D721Med (cell line): Measurements from ENCODE around the gene SLC44A1.

Source experiments
- DNase-seq: peaks from one replicate; pipeline ENCODE4 v3.0.0; 2011; ENCODE audit warnings: low spot score; ENCODE audit not compliant: insufficient read length
- FAIRE-seq: peaks from 2 replicates; lab custom pipeline; 2011; peaks lifted over from hg19 to GRCh38; lab: Jason Lieb, UNC
- TF ChIP-seq, protein P1 (sequence below): IDR thresholded peaks from 2 replicates; pipeline ENCODE4 v1.5.1; 2012; ENCODE audit warnings: mild to moderate bottlenecking, control low read depth; ENCODE audit not compliant: insufficient read depth; ENCODE audit errors: missing control alignments

Gene SLC44A1

GRCh38 chr9:105242062-105242461 is 2.4 kb upstream of the SLC44A1 start:
- TF ChIP-seq, protein P1, sequence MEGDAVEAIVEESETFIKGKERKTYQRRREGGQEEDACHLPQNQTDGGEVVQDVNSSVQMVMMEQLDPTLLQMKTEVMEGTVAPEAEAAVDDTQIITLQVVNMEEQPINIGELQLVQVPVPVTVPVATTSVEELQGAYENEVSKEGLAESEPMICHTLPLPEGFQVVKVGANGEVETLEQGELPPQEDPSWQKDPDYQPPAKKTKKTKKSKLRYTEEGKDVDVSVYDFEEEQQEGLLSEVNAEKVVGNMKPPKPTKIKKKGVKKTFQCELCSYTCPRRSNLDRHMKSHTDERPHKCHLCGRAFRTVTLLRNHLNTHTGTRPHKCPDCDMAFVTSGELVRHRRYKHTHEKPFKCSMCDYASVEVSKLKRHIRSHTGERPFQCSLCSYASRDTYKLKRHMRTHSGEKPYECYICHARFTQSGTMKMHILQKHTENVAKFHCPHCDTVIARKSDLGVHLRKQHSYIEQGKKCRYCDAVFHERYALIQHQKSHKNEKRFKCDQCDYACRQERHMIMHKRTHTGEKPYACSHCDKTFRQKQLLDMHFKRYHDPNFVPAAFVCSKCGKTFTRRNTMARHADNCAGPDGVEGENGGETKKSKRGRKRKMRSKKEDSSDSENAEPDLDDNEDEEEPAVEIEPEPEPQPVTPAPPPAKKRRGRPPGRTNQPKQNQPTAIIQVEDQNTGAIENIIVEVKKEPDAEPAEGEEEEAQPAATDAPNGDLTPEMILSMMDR, result no peak
- DNase-seq (no peak), FAIRE-seq (no peak)

DNA sequence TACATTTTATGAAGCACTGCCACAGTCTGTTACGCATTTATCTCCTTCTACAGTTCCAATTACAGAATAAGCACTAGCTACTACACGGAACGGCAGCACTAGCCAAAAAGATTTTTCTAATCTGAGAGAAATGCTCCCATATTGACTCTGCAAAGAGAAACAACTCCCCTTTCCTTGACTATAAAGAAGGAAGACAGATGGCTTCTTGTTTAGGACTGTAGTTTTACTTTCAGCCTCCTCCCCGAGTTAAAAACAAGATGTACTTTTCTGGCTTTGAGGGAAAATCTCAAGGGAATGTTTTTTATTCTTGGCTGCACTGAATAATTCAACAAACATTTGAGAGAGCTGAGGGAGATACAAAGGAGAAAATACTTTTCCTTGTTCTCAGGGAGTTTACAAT is 1.9 kb upstream of the SLC44A1 start:
- TF ChIP-seq, protein P1, result no peak
- FAIRE-seq (no peak), DNase-seq (no peak)

GRCh38 chr9:105243015-105243686 is 1.3 kb upstream of the SLC44A1 start:
- no peak for DNase-seq
- TF ChIP-seq, protein P1, result no peak
- FAIRE-seq, result no peak

GRCh38 chr9:105244734-105245028 is 230 bp downstream of the SLC44A1 start:
- no peak for DNase-seq

DNA sequence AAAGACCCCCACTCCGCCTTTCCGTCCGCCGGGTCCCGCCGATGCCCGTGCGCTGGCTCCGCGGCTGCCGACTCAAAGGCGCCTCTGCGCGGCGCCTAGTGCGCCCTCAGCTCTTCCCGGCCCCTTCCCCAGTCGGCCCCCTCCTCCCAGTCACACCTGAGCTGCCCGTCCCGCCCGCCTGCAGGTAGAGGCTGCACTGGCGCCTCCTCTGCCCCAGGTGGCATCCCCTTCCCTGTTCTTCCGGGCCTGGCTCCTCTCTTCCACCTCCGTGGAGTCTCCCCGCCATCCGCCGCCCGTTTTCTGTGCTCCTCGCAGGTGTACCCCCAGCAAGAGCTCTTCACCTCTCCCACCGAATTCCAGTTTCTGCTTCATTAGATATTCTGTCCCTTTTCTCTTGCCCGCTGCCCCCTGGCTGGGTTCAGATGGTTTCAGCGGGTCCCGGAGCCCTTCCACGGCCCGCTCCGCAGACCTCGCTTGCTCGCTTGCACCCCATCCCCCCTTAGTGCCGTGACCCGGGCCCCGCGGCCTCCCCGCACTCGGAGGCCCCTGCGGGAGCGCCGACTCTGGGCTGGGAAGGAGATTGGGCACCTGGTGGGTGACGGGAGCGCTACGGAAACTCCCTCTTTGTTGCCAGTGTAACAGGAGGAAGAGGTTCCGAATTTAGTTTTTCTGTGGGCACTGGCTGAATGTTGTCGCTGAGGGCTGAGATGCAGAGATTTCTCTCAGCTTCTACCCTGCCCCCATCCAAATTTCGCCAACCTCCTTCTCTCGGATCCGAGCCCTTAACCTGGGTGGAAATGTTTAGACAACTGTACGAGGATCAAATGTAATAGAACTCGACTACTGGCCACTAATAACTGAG is 809 bp downstream of the SLC44A1 start:
- no peak for DNase-seq
- no peak for FAIRE-seq
- TF ChIP-seq, protein P1, result no peak

More at GRCh38 chr9:105244734-105245028, 230 bp downstream of the SLC44A1 start:
- FAIRE-seq, result no peak
- TF ChIP-seq, protein P1, result no peak

GRCh38 chr9:105245891-105246161 is 1.4 kb downstream of the SLC44A1 start:
- FAIRE-seq (peak; percentile 29), DNase-seq (no peak)
- TF ChIP-seq, protein P1, result no peak

DNA sequence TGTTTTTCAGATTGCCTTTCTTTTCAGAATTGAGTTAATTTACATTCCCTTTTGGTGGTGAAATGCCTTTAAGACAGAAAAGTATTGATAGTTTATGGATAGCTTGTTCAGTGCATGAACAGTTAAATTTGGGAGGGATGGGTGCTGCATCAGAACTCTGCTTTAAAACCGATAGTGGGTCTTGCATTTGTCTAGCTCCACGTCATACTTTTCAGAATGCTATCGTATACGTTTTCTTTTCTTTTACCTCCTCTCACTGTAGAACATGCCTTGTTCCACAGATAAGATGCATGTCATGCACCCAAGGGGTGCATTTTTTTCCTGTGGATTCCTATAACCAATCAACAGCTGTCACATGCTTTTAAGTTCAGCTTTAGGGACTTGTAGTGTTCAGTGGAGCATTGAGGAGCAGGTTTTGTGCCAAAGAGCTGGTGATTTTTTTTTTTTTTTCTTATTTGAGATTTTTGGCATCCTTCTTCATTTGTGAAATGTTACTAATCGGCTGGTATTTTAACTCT is 2.3 kb downstream of the SLC44A1 start:
- FAIRE-seq (no peak), DNase-seq (no peak)
- TF ChIP-seq, protein P1, result no peak
